Measurements from ENCODE around the gene VSIG1. TPM values are rescaled to one million over a fixed set of nuclear protein-coding genes. Genes with fewer than 3 reads are reported as not detected.
A peak's percentile ranks its signal among the peaks of the same experiment; 100 is the strongest.

The VSIG1 gene
- total RNA-seq, 1 donor from 2014 or later = 1.3 TPM

GRCh38 chrX:108064001-108064400 lies 19.1 kb downstream of the VSIG1 start:
- H3K4me1 Mint-ChIP-seq = no peaks in the 10 kb centered on the region
- intact Hi-C loops (cut with micrococcal nuclease) = no loop called here
- CTCF ChIA-PET = no interaction called here
- ATAC-seq (ENCODE audit: low read depth) (no peak), DNase-seq (no peak)
- H3K36me3 Mint-ChIP-seq (ENCODE audit: low read depth) = no peaks in the 10 kb centered on the region
- no peak overlapping the region for H3K4me3 Mint-ChIP-seq
- H3K27ac Mint-ChIP-seq = no peak overlapping the region
- TF ChIP-seq CTCF (IDR thresholded peaks at IDR 0.05) = no peak
- H3K27me3 Mint-ChIP-seq = no peaks in the 10 kb centered on the region
- POLR2A ChIA-PET = no interaction called here
- no peaks in the 10 kb centered on the region for H3K9me3 Mint-ChIP-seq

GRCh38 chrX:108064613-108065012 lies 19.7 kb downstream of the VSIG1 start:
- no peak for TF ChIP-seq CTCF (IDR thresholded peaks at IDR 0.05)
- no peaks in the 10 kb centered on the region for H3K9me3 Mint-ChIP-seq
- ATAC-seq (ENCODE audit: low read depth) (no peak), DNase-seq (no peak)
- no peaks in the 10 kb centered on the region for H3K27me3 Mint-ChIP-seq
- no peak overlapping the region for H3K4me3 Mint-ChIP-seq
- POLR2A ChIA-PET = no interaction called here
- H3K4me1 Mint-ChIP-seq = no peaks in the 10 kb centered on the region
- intact Hi-C loops (cut with micrococcal nuclease) = no loop called here
- no peak overlapping the region for H3K27ac Mint-ChIP-seq
- CTCF ChIA-PET = no interaction called here
- no peaks in the 10 kb centered on the region for H3K36me3 Mint-ChIP-seq (ENCODE audit: low read depth)

GRCh38 chrX:108068121-108068520 lies 23.3 kb downstream of the VSIG1 start:
- Mint-ChIP-seq H3K4me1 (peaks cover 3% of the 10 kb centered on the region), H3K9me3 (no peaks in the 10 kb centered on the region), H3K27me3 (no peaks in the 10 kb centered on the region), H3K4me3 (no peak overlapping the region), H3K36me3 (ENCODE audit: low read depth) (no peaks in the 10 kb centered on the region), H3K27ac (no peak overlapping the region)
- CTCF ChIA-PET = no interaction called here
- DNase-seq (no peak), ATAC-seq (ENCODE audit: low read depth) (no peak)
- intact Hi-C loops (cut with micrococcal nuclease) = no loop called here
- POLR2A ChIA-PET = no interaction called here
- no peak for TF ChIP-seq CTCF (IDR thresholded peaks at IDR 0.05)

- ATAC-seq (ENCODE audit: low read depth) (no peak), DNase-seq (no peak)
- no peaks in the 10 kb centered on the region for H3K9me3 Mint-ChIP-seq
- H3K4me3 Mint-ChIP-seq = no peak overlapping the region
- intact Hi-C loops (cut with micrococcal nuclease) = loop anchor here (5.0 kb wide), 1 partner anchor 1589 kb away; no protein-coding TSS in a partner anchor
- TF ChIP-seq CTCF (IDR thresholded peaks at IDR 0.05) = no peak
- no peaks in the 10 kb centered on the region for H3K36me3 Mint-ChIP-seq (ENCODE audit: low read depth)
- ChIA-PET CTCF (interaction anchor here (0.8 to 4.1 kb wide), 4 partner anchors 50 to 1196 kb away, joined by 3 to 23 read pairs (median 3); no protein-coding TSS in a partner anchor), POLR2A (interaction anchor here (0.6 kb wide), 1 partner anchor 354 kb away, joined by 4 read pairs; no protein-coding TSS in a partner anchor)
- H3K4me1 Mint-ChIP-seq = peaks cover 3% of the 10 kb centered on the region
- H3K27me3 Mint-ChIP-seq = no peaks in the 10 kb centered on the region
- no peak overlapping the region for H3K27ac Mint-ChIP-seq
Observed at GRCh38 chrX:108070891-108071290, 26.0 kb downstream of the VSIG1 start.

- Mint-ChIP-seq H3K27me3 (no peaks in the 10 kb centered on the region), H3K27ac (peak overlapping the region; percentile 75), H3K9me3 (no peaks in the 10 kb centered on the region), H3K4me1 (peaks cover 3% of the 10 kb centered on the region), H3K36me3 (ENCODE audit: low read depth) (no peaks in the 10 kb centered on the region), H3K4me3 (no peak overlapping the region)
- DNase-seq (no peak), ATAC-seq (ENCODE audit: low read depth) (no peak)
- no peak for TF ChIP-seq CTCF (IDR thresholded peaks at IDR 0.05)
- CTCF ChIA-PET = interaction anchor here (1.0 to 4.1 kb wide), 2 partner anchors 50 to 1177 kb away, joined by 3 to 23 read pairs; no protein-coding TSS in a partner anchor
- intact Hi-C loops (cut with micrococcal nuclease) = loop anchor here (5.0 kb wide), 1 partner anchor 1589 kb away; no protein-coding TSS in a partner anchor
- POLR2A ChIA-PET = interaction anchor here (0.6 kb wide), 1 partner anchor 355 kb away, joined by 4 read pairs; no protein-coding TSS in a partner anchor
Observed at GRCh38 chrX:108071578-108071977, 26.7 kb downstream of the VSIG1 start.

Measured in activated B cell treated with CpG ODN at 0.5 μM for 24 hours (primary cell).